Gastrocnemius medialis (tissue), 4 donors: ENCODE data around the gene GALNT16. TPM values are rescaled to one million over a fixed set of nuclear protein-coding genes. Genes with fewer than 3 reads are reported as not detected.
A peak's percentile ranks its signal among the peaks of the same experiment; 100 is the strongest.

Source experiments
- ATAC-seq, 2 donors: fragments of 150-250 bp; one replicate each; pipeline ENCODE4 v1.9.1; 2016
- DNase-seq, 2 donors: peaks; one replicate each; pipeline ENCODE4 v3.0.0-alpha.2; 2019
- H3K27ac ChIP-seq, 4 donors: fragments of 200-600 bp; sonication (generic); 1 replicate in 1 of 4; 2 replicates in 3 of 4; pipeline ENCODE4 v1.5.1; 2016 to 2018; ENCODE audit warnings: mild to moderate bottlenecking in 2 of 4, moderate library complexity in 1 of 4
- H3K27me3 ChIP-seq, 3 donors: fragments of 200-600 bp; sonication (generic) in 2 of 3; 1 replicate in 1 of 3; 2 replicates in 2 of 3; pipeline versions ENCODE4 v1.5.1 to v1.6.0; 2016 to 2019; ENCODE audit warnings: mild to moderate bottlenecking in 1 of 3, moderate library complexity in 1 of 3
- H3K36me3 ChIP-seq, 2 donors: fragments of 200-600 bp; sonication (generic) in 1 of 2; one replicate each; pipeline ENCODE4 v1.5.1; 2017 to 2018
- H3K4me1 ChIP-seq, 2 donors: fragments of 200-600 bp; sonication (generic) in 1 of 2; one replicate each; pipeline ENCODE4 v1.5.1; 2016 to 2017; ENCODE audit warnings: mild to moderate bottlenecking in 2 of 2
- H3K4me3 ChIP-seq, 4 donors: fragments of 200-600 bp; sonication (generic) in 3 of 4; 1 replicate in 1 of 4; 2 replicates in 3 of 4; pipeline ENCODE4 v1.5.1; 2016 to 2019; ENCODE audit warnings: mild to moderate bottlenecking in 2 of 4
- H3K9me3 ChIP-seq, 3 donors: fragments of 200-600 bp; sonication (generic) in 2 of 3; 1 replicate in 1 of 3; 2 replicates in 2 of 3; pipeline ENCODE4 v1.5.1; 2016 to 2019
- CTCF ChIP-seq, 5 experiments: fragments of 450-650 bp in 3 of 5; fragments of 200-600 bp in 2 of 5; sonication (generic) in 2 of 5; IDR thresholded peaks in 4 of 5; conservative IDR thresholded peaks in 1 of 5; 1 replicate in 4 of 5; 2 replicates in 1 of 5; pipeline ENCODE4 v1.5.1; 2016 to 2019; ENCODE audit warnings: antibody characterized with exemption in 5 of 5, mild to moderate bottlenecking in 3 of 5, moderate library complexity in 3 of 5
- POLR2A ChIP-seq, 2 donors: fragments of 450-650 bp; IDR thresholded peaks; one replicate each; pipeline ENCODE4 v1.6.1; 2017; ENCODE audit warnings: antibody characterized with exemption in 2 of 2, mild to moderate bottlenecking in 2 of 2, moderate library complexity in 2 of 2
- in situ Hi-C, 4 donors: fragments of 200-750 bp; cut with MboI; loops; one replicate each; pipeline versions ENCODE4 v1.15.0 to v1.8.0; 2017; ENCODE audit warnings: low sequenced_read_pairs in 4 of 4
- intact Hi-C: fragments of 100-400 bp; cut with DNase I; formaldehyde crosslinking; loops from one replicate; pipeline ENCODE4 v1.15.1; 2023; ENCODE audit warnings: low total_unique reads
- total RNA-seq, 4 donors: library from RNA; depleted of rRNA; stranded (reverse); fragments of >200 nt; gene quantifications; one replicate each; pipeline versions ENCODE4 v1.1.0 to v1.2.3, GENCODE V29; 2016

GALNT16 gene
- total RNA-seq, 4 donors from 2014 or later = 0.15 to 2.7 (median 1.7) TPM

GRCh38 chr14:69246331-69246730 lies 13.6 kb upstream of the GALNT16 start:
- no peaks in the 10 kb centered on the region for H3K27me3 ChIP-seq
- DNase-seq (no peak), ATAC-seq (no peak)
- TF ChIP-seq CTCF (IDR thresholded peaks at IDR 0.05 in 4 of 5, conservative IDR thresholded peaks at IDR 0.05 in 1 of 5) (no peak), POLR2A (IDR thresholded peaks at IDR 0.05) (no peak)
- peaks cover 5 to 18% of the 10 kb centered on the region in 2 donors for H3K4me1 ChIP-seq
- H3K27ac ChIP-seq = no peak overlapping the region
- peaks cover 0 to 1% of the 10 kb centered on the region in 2 donors for H3K36me3 ChIP-seq
- no peak overlapping the region for H3K4me3 ChIP-seq
- no peaks in the 10 kb centered on the region for H3K9me3 ChIP-seq
- in situ Hi-C loops = loop anchor here in 2 of 4 donors (10.0 to 25.0 kb wide), 2 partner anchors 208 to 216 kb away; no protein-coding TSS in a partner anchor
- intact Hi-C loops = loop anchor here (10.0 kb wide), 1 partner anchor 98 kb away; no protein-coding TSS in a partner anchor

GRCh38 chr14:69247676-69248440 lies 12.1 kb upstream of the GALNT16 start:
- Histone ChIP-seq H3K36me3 (no peaks in the 10 kb centered on the region), H3K9me3 (no peaks in the 10 kb centered on the region), H3K27me3 (no peaks in the 10 kb centered on the region), H3K27ac (peak overlapping the region in 3 of 4 donors; percentile 18 to 55 (median 28)), H3K4me3 (no peak overlapping the region), H3K4me1 (peaks cover 3 to 15% of the 10 kb centered on the region in 2 donors)
- in situ Hi-C loops = loop anchor here in 2 of 4 donors (10.0 to 25.0 kb wide), 2 partner anchors 207 to 214 kb away; no protein-coding TSS in a partner anchor
- DNase-seq = peak; percentile 44 to 70
- intact Hi-C loops = loop anchor here (10.0 kb wide), 1 partner anchor 97 kb away; no protein-coding TSS in a partner anchor
- peak; percentile 79 to 82 for ATAC-seq
- no peak for TF ChIP-seq POLR2A (IDR thresholded peaks at IDR 0.05)
- TF ChIP-seq CTCF (IDR thresholded peaks at IDR 0.05 in 4 of 5, conservative IDR thresholded peaks at IDR 0.05 in 1 of 5) = peak in 1 of 5 experiments; percentile 34

- no peak for DNase-seq
- in situ Hi-C loops (loop anchor here in 2 of 4 donors (10.0 to 25.0 kb wide), 2 partner anchors 205 to 213 kb away; no protein-coding TSS in a partner anchor), intact Hi-C loops (loop anchor here (10.0 kb wide), 1 partner anchor 95 kb away; no protein-coding TSS in a partner anchor)
- no peaks in the 10 kb centered on the region for H3K36me3 ChIP-seq
- H3K27ac ChIP-seq = no peak overlapping the region
- H3K4me3 ChIP-seq = no peak overlapping the region
- peaks cover 0 to 12% of the 10 kb centered on the region in 2 donors for H3K4me1 ChIP-seq
- TF ChIP-seq CTCF (IDR thresholded peaks at IDR 0.05 in 4 of 5, conservative IDR thresholded peaks at IDR 0.05 in 1 of 5) (no peak), POLR2A (IDR thresholded peaks at IDR 0.05) (no peak)
- no peaks in the 10 kb centered on the region for H3K9me3 ChIP-seq
- no peak for ATAC-seq
- H3K27me3 ChIP-seq = no peaks in the 10 kb centered on the region
Observed at GRCh38 chr14:69249603-69250002, 10.4 kb upstream of the GALNT16 start.

GRCh38 chr14:69252851-69253250 lies 7.1 kb upstream of the GALNT16 start:
- H3K9me3 ChIP-seq = no peaks in the 10 kb centered on the region
- intact Hi-C loops = no loop called here
- peaks cover 0 to 4% of the 10 kb centered on the region in 2 donors for H3K4me1 ChIP-seq
- in situ Hi-C loops = no loop called here
- DNase-seq = no peak
- ATAC-seq = no peak
- TF ChIP-seq CTCF (IDR thresholded peaks at IDR 0.05 in 4 of 5, conservative IDR thresholded peaks at IDR 0.05 in 1 of 5) = no peak
- TF ChIP-seq POLR2A (IDR thresholded peaks at IDR 0.05) = no peak
- H3K36me3 ChIP-seq = no peaks in the 10 kb centered on the region
- peaks cover 3 to 6% (median 6%) of the 10 kb centered on the region in 3 donors for H3K27me3 ChIP-seq
- no peak overlapping the region for H3K4me3 ChIP-seq
- H3K27ac ChIP-seq = no peak overlapping the region
